GM12878 (cell line): ENCODE results near the gene HOMER2. TPM values are rescaled to one million over a fixed set of nuclear protein-coding genes. Genes with fewer than 3 reads are reported as not detected.

Experiments
- ATAC-seq: fragments of 200-7000 bp; cut with Tn5 transposase; 3 replicates; pipeline ENCODE4 v1.9.1; 2020; ENCODE audit warnings: mild to moderate bottlenecking, moderate library complexity
- BruUV-seq: library from RNA; stranded (reverse); fragments of 400-500 nt; replicated peaks from 2 replicates; lab custom pipeline; 2021; lab: Mats Ljungman, UMichigan
- CTCF ChIA-PET: fragments of 300-600 bp; sonication (Branson Sonifier 250); formaldehyde crosslinking; extraction: SDS; loops from one replicate; lab custom pipeline; 2021; ENCODE audit warnings: inconsistent platforms; lab: Yijun Ruan, JAX
- POLR2A ChIA-PET: fragments of 350-600 bp; formaldehyde crosslinking; extraction: SDS; loops from one replicate; lab custom pipeline; 2021; ENCODE audit warnings: inconsistent platforms; lab: Charles Lee
- RAD21 ChIA-PET: fragments of 300-600 bp; sonication (Branson Sonifier 250); formaldehyde crosslinking; loops from one replicate; lab custom pipeline; 2023; ENCODE audit warnings: antibody characterized with exemption; ENCODE audit not compliant: unreplicated experiment; lab: Charles Lee
- SMC1A ChIA-PET: fragments of 300-600 bp; sonication (Branson Sonifier 250); formaldehyde crosslinking; loops from one replicate; lab custom pipeline; 2023; ENCODE audit not compliant: unreplicated experiment, uncharacterized antibody; lab: Charles Lee
- DNase-seq: peaks from one replicate; pipeline ENCODE4 v3.0.0-alpha.2; 2011; ENCODE audit warnings: low read depth, low spot score
- FAIRE-seq: peaks from 3 replicates; lab custom pipeline; 2011; peaks lifted over from hg19 to GRCh38; lab: Jason Lieb, UNC
- H2AFZ ChIP-seq: 2 replicates; pipeline ENCODE4 v1.6.0; 2011; ENCODE audit warnings: low read depth, low read length, control low read depth; ENCODE audit not compliant: control insufficient read depth
- H3K27ac ChIP-seq: 2 replicates; pipeline ENCODE4 v1.5.1; 2011; ENCODE audit warnings: control low read depth; ENCODE audit not compliant: control insufficient read depth, insufficient read depth
- H3K27me3 ChIP-seq, 2 experiments: replicated peaks in 1 of 2; 2 replicates each; pipeline versions ENCODE4 v1.6.0 to v1.6.1; 2011; ENCODE audit warnings: low read length in 1 of 2; ENCODE audit not compliant: control insufficient read depth in 2 of 2, insufficient read depth in 2 of 2
- H3K36me3 ChIP-seq, 2 experiments: 2 replicates each; pipeline ENCODE4 v1.5.1; 2011; ENCODE audit warnings: low read length in 1 of 2; ENCODE audit not compliant: control insufficient read depth in 2 of 2, insufficient read depth in 2 of 2
- H3K4me1 ChIP-seq: 2 replicates; pipeline ENCODE4 v1.6.1; 2011; ENCODE audit warnings: mild to moderate bottlenecking, low read length, moderate library complexity, mixed read lengths; ENCODE audit not compliant: control insufficient read depth, insufficient read depth
- H3K4me2 ChIP-seq: 2 replicates; pipeline ENCODE4 v1.6.0; 2011; ENCODE audit warnings: control low read depth; ENCODE audit not compliant: control insufficient read depth, insufficient read depth
- H3K4me3 ChIP-seq: fragments of 200-600 bp; sonication (generic); 2 replicates; pipeline ENCODE4 v1.5.1; 2016
- H3K79me2 ChIP-seq: 2 replicates; pipeline ENCODE4 v1.6.0; 2011; ENCODE audit warnings: low read length; ENCODE audit not compliant: control insufficient read depth, insufficient read depth
- H3K9ac ChIP-seq: 2 replicates; pipeline ENCODE4 v1.8.0; 2011; ENCODE audit warnings: low read length, control low read depth, mixed read lengths; ENCODE audit not compliant: control insufficient read depth, insufficient read depth
- H3K9me3 ChIP-seq: replicated peaks from 3 replicates; pipeline ENCODE4 v1.5.1; 2011; ENCODE audit warnings: mild to moderate bottlenecking, low read length; ENCODE audit not compliant: control insufficient read depth, insufficient read depth
- H4K20me1 ChIP-seq: 2 replicates; pipeline ENCODE4 v1.6.0; 2011; ENCODE audit not compliant: control insufficient read depth, insufficient read depth
- GABPA ChIP-seq: IDR thresholded peaks from 2 replicates; pipeline ENCODE4 v1.6.1; 2014; ENCODE audit warnings: antibody characterized with exemption, low read depth, mild to moderate bottlenecking, inconsistent platforms
- HDAC6 ChIP-seq: fragments of 200-600 bp; sonication (generic); IDR thresholded peaks from one replicate; pipeline ENCODE4 v1.8.0; 2017; ENCODE audit warnings: antibody characterized with exemption; ENCODE audit not compliant: unreplicated experiment
- IRF4 ChIP-seq: IDR thresholded peaks from 2 replicates; pipeline ENCODE4 v1.6.1; 2011; ENCODE audit warnings: low read depth, low read length
- KDM1A ChIP-seq: fragments of 200-600 bp; sonication (generic); IDR thresholded peaks from 2 replicates; pipeline ENCODE4 v1.6.1; 2016; ENCODE audit warnings: borderline replicate concordance
- NFYA ChIP-seq: IDR thresholded peaks from 2 replicates; pipeline ENCODE4 v1.6.1; 2011; ENCODE audit warnings: low read depth, mild to moderate bottlenecking, low read length, improper control_type of control experiment, borderline replicate concordance
- NR2F1 ChIP-seq: fragments of 450-650 bp; conservative IDR thresholded peaks from 2 replicates; pipeline ENCODE4 v1.6.1; 2017; ENCODE audit warnings: mild to moderate bottlenecking
- SMC3 ChIP-seq: IDR thresholded peaks from 2 replicates; pipeline ENCODE4 v1.6.1; 2011; ENCODE audit warnings: low read length, improper control_type of control experiment, borderline replicate concordance
- ZZZ3 ChIP-seq: IDR thresholded peaks from 2 replicates; pipeline ENCODE4 v1.6.1; 2011; ENCODE audit warnings: low read depth; ENCODE audit not compliant: control insufficient read depth, insufficient read length
- WGBS: methylation state at CpG from one replicate; pipeline ENCODE4 v1.1.6; 2016; ENCODE audit warnings: low lambda C conversion rate; ENCODE audit not compliant: insufficient replicate concordance, insufficient coverage; ENCODE audit errors: missing lambda C conversion rate; 5-methylcytosine and 5-hydroxymethylcytosine counted together
- in situ Hi-C: fragments of 300-500 bp; cut with MboI; formaldehyde crosslinking; loops from 9 replicates; pipeline ENCODE4 v1.14.3; 2018; ENCODE audit warnings: mixed read lengths
- intact Hi-C: fragments of 100-400 bp; cut with micrococcal nuclease; formaldehyde crosslinking; loops from one replicate; pipeline ENCODE4 v1.14.2; 2022; ENCODE audit not compliant: unreplicated experiment
- polyA plus RNA-seq, 11 experiments: library from polyadenylated mRNA; depleted of rRNA in 4 of 11; unstranded in 6 of 11; stranded (reverse) in 5 of 11; fragments of >200 nt; fragmentation: Nextera tagmentation in 4 of 11; fragmentation: Illumina TruSeq in 1 of 11; extraction: Ambion mirVana in 4 of 11; extraction: Trizol in 1 of 11; gene quantifications; 1 replicate in 1 of 11; 2 replicates in 10 of 11; pipeline versions ENCODE4 v1.2.1 to v1.2.3, GENCODE V29; 2011 to 2016; ENCODE audit warnings: inconsistent platforms in 2 of 11, missing spikeins in 2 of 11, low read depth in 1 of 11
- total RNA-seq, 4 experiments: library from RNA; depleted of rRNA in 3 of 4; stranded (reverse); fragments of >200 nt in 3 of 4; fragmentation: Illumina TruSeq in 1 of 4; extraction: Trizol in 1 of 4; gene quantifications; 2 replicates each; pipeline versions ENCODE4 v1.2.1 to v1.2.3, GENCODE V29; 2013 to 2021
- TF ChIP-seq, protein P1 (sequence below): IDR thresholded peaks from 2 replicates; pipeline ENCODE4 v1.6.1; 2012; ENCODE audit warnings: low read depth, low read length, improper control_type of control experiment
- TF ChIP-seq, protein P2 (sequence below): IDR thresholded peaks from 2 replicates; pipeline ENCODE4 v1.6.1; 2012; ENCODE audit warnings: mild to moderate bottlenecking, low read depth, low read length

HOMER2 gene
- total and polyA plus RNA-seq, 10 of the 15 experiments (the other 5 are each of a cell fraction or from before 2014, with no cell fraction given): 0.60 to 5.0 (median 1.8) TPM

DNA sequence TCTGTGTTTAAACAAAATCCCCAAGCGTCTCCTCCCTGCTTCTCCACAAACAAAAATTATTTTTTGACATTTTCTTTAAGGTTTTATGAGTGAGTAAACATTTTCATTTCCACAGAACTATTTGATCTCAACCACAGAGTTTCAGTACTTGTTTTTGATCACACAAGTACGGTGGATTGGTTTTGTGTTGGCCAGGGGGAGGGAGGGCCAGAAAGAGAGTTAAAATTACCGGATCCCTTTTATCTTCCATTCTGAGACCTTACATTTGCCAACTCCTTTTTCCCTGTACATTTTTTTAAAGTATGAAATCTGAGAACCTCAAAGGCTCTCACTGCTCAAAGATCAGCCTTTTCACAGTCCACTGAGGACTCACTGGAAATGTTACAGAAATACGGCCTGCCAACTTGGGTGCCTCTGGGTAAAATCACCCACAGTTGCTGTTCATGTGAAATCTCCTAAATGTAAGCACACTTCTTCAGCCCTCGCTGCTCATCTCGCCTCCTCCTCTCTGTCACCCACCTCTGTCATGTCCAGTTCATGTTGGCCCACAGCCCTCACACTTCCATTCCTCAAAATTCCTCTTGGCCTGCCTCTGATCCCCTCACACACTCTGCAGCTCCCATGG lies 1.7 kb downstream of the HOMER2 start (continued):
- TF ChIP-seq, protein P1, sequence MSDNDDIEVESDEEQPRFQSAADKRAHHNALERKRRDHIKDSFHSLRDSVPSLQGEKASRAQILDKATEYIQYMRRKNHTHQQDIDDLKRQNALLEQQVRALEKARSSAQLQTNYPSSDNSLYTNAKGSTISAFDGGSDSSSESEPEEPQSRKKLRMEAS: no peak
- no peak for TF ChIP-seq HDAC6
- 0 out of 2 replicates have a peak, but pooled peaks have one; percentile 6 for TF ChIP-seq IRF4
- TF ChIP-seq ZZZ3: no peak
- TF ChIP-seq KDM1A: no peak
- no peak for TF ChIP-seq GABPA
- no peak for TF ChIP-seq NR2F1
- no peak for TF ChIP-seq NFYA
- no peak for TF ChIP-seq SMC3
- TF ChIP-seq, protein P2, sequence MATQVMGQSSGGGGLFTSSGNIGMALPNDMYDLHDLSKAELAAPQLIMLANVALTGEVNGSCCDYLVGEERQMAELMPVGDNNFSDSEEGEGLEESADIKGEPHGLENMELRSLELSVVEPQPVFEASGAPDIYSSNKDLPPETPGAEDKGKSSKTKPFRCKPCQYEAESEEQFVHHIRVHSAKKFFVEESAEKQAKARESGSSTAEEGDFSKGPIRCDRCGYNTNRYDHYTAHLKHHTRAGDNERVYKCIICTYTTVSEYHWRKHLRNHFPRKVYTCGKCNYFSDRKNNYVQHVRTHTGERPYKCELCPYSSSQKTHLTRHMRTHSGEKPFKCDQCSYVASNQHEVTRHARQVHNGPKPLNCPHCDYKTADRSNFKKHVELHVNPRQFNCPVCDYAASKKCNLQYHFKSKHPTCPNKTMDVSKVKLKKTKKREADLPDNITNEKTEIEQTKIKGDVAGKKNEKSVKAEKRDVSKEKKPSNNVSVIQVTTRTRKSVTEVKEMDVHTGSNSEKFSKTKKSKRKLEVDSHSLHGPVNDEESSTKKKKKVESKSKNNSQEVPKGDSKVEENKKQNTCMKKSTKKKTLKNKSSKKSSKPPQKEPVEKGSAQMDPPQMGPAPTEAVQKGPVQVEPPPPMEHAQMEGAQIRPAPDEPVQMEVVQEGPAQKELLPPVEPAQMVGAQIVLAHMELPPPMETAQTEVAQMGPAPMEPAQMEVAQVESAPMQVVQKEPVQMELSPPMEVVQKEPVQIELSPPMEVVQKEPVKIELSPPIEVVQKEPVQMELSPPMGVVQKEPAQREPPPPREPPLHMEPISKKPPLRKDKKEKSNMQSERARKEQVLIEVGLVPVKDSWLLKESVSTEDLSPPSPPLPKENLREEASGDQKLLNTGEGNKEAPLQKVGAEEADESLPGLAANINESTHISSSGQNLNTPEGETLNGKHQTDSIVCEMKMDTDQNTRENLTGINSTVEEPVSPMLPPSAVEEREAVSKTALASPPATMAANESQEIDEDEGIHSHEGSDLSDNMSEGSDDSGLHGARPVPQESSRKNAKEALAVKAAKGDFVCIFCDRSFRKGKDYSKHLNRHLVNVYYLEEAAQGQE: no peak

DNA sequence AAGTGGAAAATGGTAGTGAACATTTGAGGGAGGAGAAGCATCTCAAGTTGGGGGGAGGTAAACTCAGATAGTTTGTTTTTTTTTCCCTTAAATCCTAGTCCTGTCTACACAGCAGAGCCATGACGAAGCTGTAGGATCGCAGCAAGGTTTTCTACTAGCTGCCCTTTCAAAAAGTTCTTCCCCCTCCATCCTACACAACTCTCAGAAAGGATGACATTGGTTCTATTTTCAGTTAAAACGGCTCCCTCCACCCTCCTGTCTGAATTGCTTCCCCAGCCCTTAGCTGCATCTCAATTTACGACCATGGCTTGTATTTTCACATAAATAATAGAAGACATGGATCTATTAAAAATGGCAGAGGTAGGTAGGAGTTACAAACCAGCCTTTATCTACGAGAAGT lies 2.2 kb downstream of the HOMER2 start:
- no peaks in the 10 kb centered on the region for H3K9me3 ChIP-seq
- peak overlapping the region; percentile 62 for H3K4me2 ChIP-seq

More for the DNA sequence above, 2.2 kb downstream of the HOMER2 start:
- Histone ChIP-seq H3K27ac (no peak overlapping the region), H3K4me3 (no peak overlapping the region), H3K27me3 (peaks cover 6 to 28% of the 10 kb centered on the region in 2 experiments), H3K4me1 (peaks cover 17% of the 10 kb centered on the region), H3K36me3 (no peaks in the 10 kb centered on the region), H3K79me2 (no peaks in the 10 kb centered on the region), H3K9ac (no peak overlapping the region), H4K20me1 (peaks cover 6% of the 10 kb centered on the region; the same call in 1 of the 2 replicates), H2AFZ (no peak overlapping the region)
- SMC1A ChIA-PET: no interaction called here
- intact Hi-C loops: no loop called here
- CTCF ChIA-PET: no interaction called here
- BruUV-seq: no TSS peak
- no peak for TF ChIP-seq IRF4
- WGBS: 7% methylated on average over 5 of the region's 5 CpGs
- RAD21 ChIA-PET: no interaction called here
- FAIRE-seq (no peak), DNase-seq (no peak), ATAC-seq (peak; percentile 51)
- POLR2A ChIA-PET: interaction anchor here (0.7 kb wide), 1 partner anchor 104 kb away, joined by 3 read pairs; no protein-coding TSS in a partner anchor
- in situ Hi-C loops: no loop called here
